ENCODE measurements around the gene CYP2U1.
"Not testable (repeated sequence)": the region's sequence is repeated elsewhere in the genome, so short reads cannot be mapped to it uniquely, and the experiment has no call there.

The CYP2U1 gene

DNA sequence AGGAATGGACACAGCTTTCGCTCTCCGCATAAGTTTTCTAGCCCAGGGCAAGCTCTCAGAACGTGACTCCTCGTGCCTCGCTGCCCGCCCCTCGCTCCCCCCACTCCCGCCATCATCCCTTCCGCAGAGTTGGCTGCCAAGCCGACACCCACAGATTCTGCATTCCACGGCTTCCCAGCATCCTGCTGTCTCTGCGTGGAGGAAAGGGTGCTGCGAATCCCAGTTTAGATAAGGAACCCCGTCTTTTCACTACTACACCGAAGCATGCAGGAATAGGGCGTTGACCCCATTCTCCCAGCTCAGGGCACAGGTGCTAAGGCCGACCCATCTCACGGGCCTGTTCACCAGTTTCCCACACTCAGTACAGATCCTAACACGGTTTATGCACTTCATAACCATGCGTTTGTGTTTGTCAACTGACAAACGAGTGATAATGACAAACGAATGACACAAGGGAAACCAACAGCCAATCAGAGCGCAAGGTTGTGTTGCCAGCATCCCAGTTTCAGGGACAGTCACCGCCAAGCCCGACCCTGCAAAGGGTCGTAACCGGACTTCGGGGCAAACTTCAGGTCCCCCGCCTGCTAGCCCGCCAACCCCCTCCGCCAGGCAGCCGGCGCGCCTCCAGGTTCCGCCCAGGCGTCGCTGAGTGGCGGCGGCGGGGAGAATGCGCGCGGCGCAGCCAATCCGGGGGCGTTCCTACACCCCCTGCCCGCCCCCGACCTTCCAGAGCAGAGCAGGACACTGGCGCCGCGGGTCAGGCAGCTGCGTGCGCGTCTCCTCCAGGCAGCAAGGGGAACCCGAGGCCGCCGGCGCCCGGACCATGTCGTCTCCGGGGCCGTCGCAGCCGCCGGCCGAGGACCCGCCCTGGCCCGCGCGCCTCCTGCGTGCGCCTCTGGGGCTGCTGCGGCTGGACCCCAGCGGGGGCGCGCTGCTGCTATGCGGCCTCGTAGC lies at the start of gene CYP2U1:
TSS of gene CYP2U1 (plus strand) at position 729 of the 954 bp plus-strand sequence. CDS start at position 824, 95 bp downstream.
- no peak for DNase-seq

DNA sequence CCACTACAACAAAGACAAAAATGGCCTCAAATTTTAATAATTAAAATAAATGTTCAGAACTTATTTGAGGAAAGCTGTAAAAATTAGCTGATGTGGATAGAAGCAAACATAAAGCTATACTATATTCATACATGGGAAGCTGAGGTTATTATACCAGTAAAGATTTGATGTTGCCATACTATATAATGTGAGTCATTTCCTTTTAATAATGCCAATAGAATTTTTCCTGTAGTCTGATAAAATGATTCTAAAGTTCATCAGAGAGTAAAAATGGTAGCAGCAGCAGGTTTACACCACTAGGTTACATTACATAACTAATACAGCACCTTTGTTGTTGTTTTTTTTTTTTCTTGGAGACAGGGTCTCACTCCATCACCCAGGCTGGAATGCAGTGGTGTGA lies 45.5 kb upstream of the CYP2U1 start:
- DNase-seq = no peak

DNA sequence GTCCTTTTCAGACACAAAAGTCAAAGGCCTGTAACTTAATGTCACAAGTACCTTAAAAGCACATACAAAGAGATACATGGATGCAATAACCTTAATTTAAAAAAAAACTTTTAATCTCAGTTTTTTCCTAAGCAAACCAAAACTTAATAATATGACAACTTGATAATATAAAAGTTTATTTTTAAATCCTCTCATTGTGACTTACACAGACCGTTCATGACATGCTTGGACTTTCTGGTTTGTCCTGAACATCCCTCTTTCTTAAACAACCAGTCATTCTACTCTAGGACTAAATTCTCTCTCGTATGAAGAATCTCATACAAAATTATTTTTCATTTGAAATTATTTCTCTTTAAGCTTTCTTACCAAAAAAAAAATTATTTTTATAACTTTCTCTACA lies 43.1 kb upstream of the CYP2U1 start:
- DNase-seq = no peak

DNA sequence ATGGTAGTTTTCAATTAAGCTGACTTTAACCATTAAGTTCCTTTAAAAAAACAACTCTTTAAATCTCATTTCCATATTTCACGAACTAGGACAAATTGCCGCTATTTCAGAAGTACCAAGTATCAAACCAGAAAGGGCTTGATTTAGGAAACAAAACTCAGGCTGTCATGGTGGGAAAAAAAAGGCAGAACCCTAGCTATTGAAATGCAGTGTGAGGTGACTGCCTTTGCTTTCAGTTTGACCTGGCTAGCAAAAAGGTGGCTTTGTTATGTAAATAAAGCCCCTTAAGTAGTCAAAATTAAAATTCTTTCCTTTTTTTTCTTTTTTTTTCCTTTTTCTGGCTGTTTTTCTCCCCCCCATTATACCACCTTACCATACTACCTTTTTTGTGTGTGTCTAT lies 40.6 kb upstream of the CYP2U1 start:
- DNase-seq = no peak

DNA sequence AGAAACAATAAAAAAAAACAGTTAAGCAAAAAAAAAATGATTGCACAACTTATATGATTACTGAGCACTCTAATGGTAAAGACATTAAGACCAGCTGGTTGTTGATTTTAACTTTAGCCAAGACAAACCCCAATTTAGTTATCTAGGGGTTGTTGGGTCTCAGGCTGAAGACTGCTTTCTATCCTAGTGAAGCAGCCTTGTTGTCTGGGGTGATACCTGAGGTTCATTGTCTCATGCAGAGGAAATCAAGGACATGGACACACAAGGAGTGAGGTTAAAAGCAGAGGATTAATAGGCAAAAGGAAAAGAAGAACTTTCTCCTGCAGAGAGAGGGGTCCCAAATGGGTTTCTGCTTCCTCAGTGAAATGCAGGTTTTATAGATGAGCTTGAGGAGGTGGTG lies 40.0 kb upstream of the CYP2U1 start:
- no peak for DNase-seq

DNA sequence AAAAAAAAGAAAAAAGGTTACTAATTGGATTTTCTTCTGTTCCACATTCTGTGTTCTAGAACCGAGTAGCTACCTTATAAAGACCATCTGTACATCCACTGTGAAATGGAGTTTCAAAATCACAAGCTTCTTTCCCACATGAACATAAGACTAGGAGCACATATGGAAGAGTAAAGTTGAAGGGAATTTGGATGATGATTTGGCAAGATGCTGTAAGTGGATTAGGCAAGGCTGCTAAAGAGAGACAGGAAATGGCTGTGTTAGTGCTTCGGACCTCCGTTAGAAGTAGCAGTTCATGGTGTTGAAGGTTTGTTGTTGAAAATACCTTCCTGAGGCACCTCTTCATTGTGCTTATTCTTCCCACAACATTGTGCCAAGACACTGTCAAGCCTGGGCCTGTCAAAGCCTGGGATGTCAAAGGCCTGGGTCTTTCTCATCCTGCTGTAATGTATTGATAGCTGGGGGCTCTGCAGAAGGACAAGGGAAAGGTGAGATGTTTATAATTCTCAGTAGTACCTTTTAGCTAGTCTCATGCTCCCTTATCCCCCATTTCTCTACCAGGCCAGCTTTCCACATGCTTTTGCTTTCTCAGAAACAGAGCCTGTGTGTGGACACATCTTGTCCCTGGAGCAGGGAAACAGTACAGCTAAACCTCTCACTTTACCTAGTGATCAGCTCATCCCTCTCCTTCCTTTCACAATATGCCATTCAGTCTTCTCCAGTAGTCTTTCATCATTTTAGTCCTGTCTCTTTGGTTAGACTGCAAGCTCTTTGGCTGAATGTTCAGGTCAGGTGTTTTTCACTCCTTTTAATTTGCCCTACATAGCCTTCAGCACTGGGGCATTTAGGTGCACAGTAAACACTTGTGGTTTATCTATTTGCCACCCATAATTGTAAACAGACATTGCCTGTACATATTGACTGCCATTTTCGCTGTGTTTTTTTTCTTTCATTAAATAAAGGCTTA lies 37.9 kb upstream of the CYP2U1 start:
- DNase-seq = no peak

DNA sequence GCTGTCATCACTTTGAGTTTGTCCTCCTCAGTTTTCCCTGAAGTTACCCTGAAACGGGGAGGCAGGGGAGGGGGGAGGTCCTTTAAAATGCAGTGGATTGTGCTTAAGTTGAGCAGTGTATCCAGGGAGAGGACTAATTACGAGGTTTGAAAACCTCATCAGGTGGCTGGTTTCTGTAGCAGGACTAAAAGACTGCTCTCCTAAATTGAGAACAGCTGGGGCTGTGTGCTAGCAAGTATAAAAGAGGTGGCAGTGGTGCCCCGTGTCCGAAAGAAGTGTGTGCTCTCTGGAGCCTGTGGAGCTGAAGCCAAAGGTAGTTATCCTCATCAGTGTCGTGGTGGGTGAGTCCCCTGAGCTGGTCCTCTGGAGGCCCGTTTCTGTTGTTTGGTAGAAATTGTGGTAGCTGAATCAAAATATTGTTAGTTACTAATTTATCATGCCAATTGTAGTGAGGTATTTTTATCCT lies 37.2 kb upstream of the CYP2U1 start:
- no peak for DNase-seq

DNA sequence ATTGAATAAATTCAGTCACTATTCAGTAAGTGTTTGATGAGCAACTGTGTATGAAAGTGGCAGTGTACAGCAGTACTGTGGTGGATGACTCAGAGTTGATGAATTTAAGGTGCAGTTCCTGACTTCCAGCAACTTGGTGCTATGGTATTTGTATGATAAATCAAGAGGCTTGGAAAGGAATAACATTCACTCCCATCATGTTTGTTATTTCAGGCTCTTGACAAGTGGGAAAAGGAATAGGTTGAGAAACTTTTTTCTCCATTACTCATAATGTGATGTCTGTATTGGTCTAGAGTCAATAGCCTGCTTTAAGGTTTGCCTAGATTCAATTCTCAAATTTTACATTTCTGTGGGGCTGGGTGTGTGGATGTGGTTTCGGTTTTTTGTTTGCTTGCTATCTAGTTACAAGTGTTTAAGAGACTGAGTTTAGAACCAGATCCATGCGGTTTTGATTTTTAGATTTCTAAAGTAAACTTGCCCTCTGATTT lies 35.1 kb upstream of the CYP2U1 start:
- DNase-seq = no peak

DNA sequence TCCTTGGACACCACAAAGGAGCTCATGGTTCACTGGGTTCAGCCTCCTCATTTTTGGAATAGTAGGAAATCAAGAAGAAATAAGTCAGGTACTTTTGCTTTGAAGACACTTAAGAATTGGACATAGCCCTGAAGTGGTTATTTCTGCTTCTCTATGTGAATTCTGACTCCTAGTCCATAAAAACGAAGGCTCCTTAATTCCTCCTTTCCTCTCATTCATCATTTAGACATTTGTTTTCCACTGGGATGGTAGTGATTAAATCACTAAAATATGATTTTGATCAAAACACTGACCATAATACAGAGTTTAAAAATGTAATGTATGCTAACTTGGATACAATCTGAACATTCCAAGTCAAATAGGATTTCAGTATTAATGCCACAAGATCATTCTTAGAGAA lies 34.7 kb upstream of the CYP2U1 start:
- no peak for DNase-seq

DNA sequence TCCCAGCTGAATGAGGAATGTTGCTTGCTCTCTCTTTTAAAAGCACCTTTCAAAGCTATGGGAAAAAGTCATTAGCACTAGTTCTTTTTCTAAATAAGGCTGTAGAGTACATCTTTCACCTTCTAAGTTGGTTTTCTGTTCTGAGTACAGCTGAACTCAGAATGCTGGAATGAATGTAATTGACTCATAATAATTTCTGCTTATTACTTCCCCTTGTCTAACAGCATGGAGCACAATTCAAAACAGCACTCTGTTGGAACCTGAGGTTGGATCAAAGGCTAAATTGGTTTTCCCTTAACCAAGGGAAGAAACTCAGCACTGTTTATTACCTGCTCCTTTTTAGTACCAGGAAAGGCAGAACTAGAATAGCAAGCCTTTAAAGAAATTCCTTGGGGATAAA lies 33.5 kb upstream of the CYP2U1 start:
- no peak for DNase-seq

DNA sequence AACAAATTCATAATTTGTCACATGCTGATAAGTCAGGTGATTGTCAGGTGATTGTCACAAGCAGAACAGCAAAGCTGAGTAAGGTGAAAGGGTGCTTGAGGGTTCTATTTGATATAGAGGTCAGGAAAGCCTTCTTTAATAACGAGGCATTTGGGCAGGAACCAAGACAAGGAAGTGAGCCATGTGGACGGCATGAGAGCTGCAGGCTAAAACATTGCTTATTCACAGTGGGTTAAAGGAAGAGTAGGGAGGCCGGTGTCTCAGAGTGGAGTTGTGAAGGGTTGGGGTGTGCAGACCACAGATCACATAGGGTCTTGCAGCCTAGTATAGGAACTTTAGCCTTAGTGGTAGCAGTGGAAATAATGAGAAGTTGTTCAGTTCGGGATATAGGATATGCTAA lies 31.3 kb upstream of the CYP2U1 start:
- DNase-seq = no peak

DNA sequence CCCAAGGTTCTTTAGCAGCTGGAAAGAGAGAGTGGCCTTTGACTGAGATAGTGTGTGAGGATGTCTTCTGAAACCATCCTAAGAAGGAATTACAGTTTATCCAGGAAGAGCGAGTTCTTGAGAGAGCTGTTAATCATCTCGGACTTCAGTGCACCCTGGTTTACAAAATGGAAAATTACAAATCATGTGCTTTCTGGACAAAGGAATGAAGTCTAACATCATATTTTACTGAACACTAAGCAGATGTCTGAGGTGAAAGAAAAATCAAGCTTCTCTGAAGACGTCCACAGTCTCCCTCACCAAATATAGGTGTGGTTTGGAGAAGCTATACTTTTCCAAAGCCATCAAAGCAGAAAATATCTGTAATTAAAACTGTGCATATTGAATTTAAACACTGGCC lies 30.8 kb upstream of the CYP2U1 start:
- DNase-seq = no peak

DNA sequence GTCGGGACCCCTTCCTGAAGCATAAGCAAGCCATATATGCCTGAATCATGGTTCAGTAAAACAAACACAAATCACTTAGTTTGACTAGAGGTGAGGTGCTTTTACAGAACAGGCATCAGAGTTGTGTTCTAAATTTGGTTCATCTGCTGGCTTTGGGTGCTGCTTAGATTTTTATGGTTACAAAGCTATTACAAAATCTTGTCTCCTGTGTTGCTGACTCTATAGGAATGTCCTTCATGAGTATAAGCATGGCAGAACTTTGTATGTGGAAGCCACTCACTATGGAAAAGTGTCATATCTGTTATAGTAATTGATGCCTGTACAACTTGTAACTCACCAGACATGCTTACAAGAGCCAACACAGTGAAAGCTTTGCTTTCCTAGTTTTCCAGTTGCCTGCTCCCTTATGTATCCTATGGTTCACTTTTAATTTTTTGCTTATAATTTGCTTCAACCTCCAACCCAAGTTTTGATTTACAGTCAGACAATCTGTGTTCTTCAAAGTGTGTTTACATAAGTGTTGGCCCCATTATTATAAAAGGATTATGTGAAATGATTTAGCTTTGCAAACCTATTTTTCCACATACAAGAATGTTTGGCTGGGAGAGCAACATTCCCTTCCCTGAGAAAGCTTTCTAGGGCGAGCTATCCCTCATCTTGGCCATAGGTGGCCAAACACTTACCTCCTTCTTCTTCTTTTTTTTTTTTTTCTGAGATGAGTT lies 30.0 kb upstream of the CYP2U1 start:
- DNase-seq = no peak

DNA sequence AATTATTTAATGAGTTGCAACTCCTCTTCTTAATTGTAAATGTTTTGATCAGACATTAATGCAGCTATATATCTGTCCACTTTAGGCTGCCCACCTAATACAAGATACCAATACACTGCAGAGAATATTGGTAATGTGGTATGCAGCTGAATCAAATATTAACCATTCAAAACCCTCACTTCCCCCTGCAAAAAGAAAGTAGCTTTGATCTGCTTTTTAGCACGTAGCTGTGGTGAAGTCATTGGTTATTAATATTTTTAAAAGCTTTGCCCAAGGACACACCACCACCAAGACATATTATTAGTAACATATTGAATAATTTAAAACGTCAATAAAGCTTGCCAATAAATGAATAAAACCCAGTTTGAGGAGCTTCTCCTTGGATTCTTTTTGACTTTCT lies 28.6 kb upstream of the CYP2U1 start:
- no peak for DNase-seq

DNA sequence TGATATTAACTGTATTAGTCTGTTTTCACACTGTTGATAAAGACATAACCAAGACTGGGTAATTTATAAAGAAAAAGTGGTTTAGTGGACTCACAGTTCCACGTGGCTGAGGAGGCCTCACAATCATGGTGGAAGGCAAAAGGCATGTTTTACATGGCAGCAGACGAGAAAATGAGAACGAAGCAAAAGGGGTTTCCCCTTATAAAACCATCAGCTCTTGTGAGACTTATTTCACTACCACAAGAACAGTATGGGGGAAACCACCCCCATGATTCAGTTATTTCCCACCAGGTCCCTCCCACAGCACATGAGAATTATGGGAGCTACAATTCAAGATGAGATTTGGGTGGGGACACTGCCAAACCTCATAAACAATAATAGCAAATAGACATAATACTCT lies 26.3 kb upstream of the CYP2U1 start:
- DNase-seq = not testable (repeated sequence)

DNA sequence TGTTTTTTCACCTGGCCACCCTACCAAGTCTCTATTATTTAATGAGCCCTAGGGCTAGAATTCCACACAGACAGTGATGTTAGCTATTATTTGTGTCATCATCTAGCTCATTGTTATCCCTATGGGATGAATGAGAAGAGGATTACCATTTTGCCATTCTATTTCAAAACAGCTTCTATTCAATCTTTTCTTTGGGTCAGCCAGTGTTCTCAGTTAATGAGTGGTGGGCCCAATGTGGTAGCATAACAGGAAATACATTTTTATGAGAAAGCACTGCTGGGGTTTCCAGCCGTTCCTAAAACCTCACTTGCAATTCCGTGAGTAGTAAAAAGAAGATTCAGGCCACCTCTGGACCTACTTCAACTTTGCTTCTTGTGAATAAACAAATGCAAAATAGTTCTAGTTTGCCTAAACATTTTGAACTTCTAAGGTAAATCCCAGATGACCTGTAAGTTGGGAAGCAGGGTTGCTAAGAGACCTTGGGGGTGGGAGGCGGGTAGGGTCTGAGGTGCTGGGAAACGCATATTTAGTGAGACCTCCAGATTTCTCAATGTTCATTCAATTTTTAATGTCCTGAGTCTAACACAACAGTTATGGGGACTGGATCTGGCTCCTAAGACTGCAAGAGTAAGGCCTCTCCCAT lies 24.8 kb upstream of the CYP2U1 start:
- DNase-seq = no peak

DNA sequence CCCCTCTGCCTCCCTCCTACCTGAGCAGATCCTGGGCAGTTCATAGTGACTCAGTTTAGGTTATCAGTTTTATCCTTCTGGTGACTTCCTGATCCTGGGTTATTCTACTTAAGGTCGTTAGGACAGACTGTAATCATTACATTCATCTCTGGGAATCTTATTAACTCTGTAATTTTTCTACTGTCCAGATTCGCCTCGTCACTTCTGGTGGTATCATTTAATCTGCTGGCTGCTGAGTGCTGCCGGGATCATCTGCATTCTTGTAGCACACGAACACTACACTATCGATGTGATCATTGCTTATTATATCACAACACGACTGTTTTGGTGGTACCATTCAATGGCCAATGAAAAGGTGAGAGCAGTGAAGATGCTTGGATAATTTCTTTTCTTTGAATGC lies 23.0 kb upstream of the CYP2U1 start:
- no peak for DNase-seq

DNA sequence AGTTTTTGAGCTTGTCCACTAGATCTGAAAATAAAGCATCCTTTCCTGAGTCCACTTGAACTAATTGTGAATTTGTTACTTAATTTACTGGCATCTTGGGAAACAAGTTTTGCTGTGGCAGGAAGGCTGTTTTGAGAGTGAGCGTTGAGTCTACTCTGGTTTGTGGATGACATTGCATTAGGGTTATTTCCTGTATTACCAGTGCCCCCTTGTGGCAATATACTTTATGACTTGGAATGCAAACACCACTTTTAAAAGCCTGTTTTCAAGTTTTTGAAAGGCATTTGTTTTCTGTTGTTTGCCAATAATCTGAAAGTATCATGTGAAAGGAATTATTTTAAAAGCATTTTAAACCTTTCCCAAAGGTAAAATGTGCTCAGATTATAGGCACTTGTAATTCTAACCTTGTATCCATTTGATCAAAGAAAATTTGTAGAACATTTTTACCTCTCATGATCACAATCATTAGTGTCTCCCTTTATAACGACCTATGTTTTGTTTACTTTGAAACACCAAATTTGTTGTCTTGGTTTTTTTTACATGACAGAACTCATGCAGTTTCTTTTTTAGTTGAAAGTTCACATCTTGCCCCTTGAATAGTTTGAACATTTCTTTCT lies 18.0 kb upstream of the CYP2U1 start:
- peak; percentile 44 for DNase-seq

DNA sequence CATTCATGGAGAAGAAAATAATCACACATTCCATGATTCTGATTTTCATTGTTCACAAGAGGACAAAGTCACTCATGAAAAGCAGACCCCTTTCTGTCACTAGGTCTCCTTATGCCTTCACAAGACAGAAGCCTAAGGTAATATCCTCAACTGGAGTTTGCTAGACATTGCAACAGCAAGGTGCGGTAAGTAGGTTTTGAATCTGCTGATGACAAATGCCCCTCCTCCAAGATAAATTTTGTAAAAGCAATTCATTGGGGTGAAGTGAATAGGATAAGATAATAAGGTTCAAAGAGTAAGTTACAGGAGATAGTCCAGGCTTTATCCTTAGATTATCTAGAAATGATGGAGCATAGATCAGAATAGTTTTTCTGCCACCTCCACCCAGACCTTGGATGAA lies 16.1 kb upstream of the CYP2U1 start:
- DNase-seq = no peak

DNA sequence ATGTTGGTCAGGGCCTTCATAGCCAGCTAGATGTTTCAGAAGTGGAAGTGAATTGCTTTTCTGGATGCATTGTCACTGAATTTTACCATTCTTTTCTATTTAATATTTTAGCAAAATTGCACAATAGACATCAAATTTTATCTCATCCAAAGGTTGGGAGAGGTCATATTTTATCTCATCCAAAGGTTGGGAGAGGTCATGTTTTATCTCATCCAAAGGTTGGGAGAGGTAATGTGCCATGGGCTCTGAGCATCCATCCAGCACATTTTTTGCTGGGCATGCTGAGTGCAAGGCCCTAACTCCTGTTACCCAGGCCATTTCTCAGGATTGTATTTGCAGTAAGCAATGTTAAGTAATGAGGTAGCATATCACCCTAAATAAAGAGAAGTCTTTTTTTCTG lies 14.7 kb upstream of the CYP2U1 start:
- DNase-seq = no peak

DNA sequence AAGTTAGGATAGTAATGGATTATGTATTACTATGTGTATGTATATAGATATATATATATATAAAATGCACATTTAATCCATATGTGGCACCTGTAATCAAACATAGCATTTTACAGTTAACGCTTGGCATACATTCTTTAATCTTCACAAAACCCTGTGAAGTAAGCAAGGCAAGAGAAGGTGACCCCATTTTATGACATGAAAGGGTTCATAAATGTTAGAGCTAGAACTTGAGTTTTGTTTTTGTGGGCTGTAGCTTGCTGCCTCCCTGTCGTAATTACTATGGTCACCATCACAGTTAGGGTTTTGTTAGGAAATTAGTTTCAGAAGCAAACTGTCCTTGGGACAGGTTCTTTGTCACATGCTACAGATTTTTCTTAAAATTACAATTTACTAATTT lies 13.8 kb upstream of the CYP2U1 start:
- no peak for DNase-seq

All from NCI-H1694 (cell line).